Measurements from ENCODE around the gene DNTTIP2.

DNA sequence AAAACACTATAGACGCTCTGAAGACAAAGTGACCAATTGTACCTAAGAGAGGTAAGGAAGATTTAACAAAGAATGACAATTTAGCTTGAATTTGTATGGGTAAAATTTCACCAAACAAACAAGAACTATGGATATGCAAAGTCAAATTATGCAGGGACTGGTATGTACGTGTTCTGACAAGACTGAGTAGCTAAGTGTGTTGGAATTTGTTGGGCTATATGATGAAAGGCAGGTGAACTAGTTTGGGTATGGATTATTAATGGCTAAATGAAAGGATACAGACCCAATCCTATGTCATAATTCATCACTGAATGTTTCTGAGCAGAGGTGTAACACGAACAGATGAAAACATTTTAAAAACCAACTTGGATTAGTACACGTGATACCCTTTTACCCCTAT, 7.6 kb downstream of the DNTTIP2 start:
- TF ChIP-seq, protein P1, sequence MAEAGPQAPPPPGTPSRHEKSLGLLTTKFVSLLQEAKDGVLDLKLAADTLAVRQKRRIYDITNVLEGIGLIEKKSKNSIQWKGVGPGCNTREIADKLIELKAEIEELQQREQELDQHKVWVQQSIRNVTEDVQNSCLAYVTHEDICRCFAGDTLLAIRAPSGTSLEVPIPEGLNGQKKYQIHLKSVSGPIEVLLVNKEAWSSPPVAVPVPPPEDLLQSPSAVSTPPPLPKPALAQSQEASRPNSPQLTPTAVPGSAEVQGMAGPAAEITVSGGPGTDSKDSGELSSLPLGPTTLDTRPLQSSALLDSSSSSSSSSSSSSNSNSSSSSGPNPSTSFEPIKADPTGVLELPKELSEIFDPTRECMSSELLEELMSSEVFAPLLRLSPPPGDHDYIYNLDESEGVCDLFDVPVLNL (CRISPR knock-in tag; IDR thresholded peaks at IDR 0.05; ENCODE audit: low read depth) = no peak
- no peak for TF ChIP-seq EP300 (IDR thresholded peaks at IDR 0.05; ENCODE audit: low read length)
- TF ChIP-seq SIN3A (IDR thresholded peaks at IDR 0.05; ENCODE audit: borderline replicate concordance in 2 of 2, control insufficient read depth in 1 of 2, low read depth in 2 of 2, low read length in 2 of 2) = no peak
- no peak for TF ChIP-seq LARP7 (IDR thresholded peaks at IDR 0.05)
- TF ChIP-seq, protein P2, sequence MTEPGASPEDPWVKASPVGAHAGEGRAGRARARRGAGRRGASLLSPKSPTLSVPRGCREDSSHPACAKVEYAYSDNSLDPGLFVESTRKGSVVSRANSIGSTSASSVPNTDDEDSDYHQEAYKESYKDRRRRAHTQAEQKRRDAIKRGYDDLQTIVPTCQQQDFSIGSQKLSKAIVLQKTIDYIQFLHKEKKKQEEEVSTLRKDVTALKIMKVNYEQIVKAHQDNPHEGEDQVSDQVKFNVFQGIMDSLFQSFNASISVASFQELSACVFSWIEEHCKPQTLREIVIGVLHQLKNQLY (CRISPR knock-in tag; conservative IDR thresholded peaks at IDR 0.05) = no peak
- TF ChIP-seq, protein P3, sequence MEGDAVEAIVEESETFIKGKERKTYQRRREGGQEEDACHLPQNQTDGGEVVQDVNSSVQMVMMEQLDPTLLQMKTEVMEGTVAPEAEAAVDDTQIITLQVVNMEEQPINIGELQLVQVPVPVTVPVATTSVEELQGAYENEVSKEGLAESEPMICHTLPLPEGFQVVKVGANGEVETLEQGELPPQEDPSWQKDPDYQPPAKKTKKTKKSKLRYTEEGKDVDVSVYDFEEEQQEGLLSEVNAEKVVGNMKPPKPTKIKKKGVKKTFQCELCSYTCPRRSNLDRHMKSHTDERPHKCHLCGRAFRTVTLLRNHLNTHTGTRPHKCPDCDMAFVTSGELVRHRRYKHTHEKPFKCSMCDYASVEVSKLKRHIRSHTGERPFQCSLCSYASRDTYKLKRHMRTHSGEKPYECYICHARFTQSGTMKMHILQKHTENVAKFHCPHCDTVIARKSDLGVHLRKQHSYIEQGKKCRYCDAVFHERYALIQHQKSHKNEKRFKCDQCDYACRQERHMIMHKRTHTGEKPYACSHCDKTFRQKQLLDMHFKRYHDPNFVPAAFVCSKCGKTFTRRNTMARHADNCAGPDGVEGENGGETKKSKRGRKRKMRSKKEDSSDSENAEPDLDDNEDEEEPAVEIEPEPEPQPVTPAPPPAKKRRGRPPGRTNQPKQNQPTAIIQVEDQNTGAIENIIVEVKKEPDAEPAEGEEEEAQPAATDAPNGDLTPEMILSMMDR (IDR thresholded peaks at IDR 0.05 in 2 of 3, conservative IDR thresholded peaks at IDR 0.05 in 1 of 3; ENCODE audit: insufficient read depth in 2 of 3, low read depth in 1 of 3, low read length in 3 of 3) = no peak
- TF ChIP-seq EZH2 (IDR thresholded peaks at IDR 0.05; ENCODE audit: borderline replicate concordance, low read depth, low read length) = no peak
- TF ChIP-seq, protein P4, sequence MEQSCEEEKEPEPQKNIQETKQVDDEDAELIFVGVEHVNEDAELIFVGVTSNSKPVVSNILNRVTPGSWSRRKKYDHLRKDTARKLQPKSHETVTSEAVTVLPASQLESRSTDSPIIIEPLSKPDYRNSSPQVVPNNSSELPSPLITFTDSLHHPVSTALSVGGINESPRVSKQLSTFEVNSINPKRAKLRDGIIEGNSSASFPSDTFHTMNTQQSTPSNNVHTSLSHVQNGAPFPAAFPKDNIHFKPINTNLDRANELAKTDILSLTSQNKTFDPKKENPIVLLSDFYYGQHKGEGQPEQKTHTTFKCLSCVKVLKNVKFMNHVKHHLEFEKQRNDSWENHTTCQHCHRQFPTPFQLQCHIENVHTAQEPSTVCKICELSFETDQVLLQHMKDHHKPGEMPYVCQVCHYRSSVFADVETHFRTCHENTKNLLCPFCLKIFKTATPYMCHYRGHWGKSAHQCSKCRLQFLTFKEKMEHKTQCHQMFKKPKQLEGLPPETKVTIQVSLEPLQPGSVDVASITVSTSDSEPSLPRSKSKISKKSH (CRISPR knock-in tag; IDR thresholded peaks at IDR 0.05) = no peak
- no peak for TF ChIP-seq RAD21 (CRISPR knock-in tag; conservative IDR thresholded peaks at IDR 0.05 in 1 of 2, IDR thresholded peaks at IDR 0.05 in 1 of 2)
- TF ChIP-seq GATA2 (CRISPR knock-in tag; IDR thresholded peaks at IDR 0.05) = no peak

Data from K562 (cell line).